Gastroesophageal sphincter (tissue), 4 donors: Measurements from ENCODE around the gene TPRG1L. TPM values are rescaled to one million over a fixed set of nuclear protein-coding genes. Genes with fewer than 3 reads are reported as not detected.

Experiments
- ATAC-seq: fragments of 150-250 bp; one replicate; pipeline ENCODE4 v1.9.1; 2016; ENCODE audit warnings: mild to moderate bottlenecking, moderate library complexity
- H3K27ac ChIP-seq, 4 donors: fragments of 200-600 bp; sonication (generic) in 3 of 4; 1 replicate in 3 of 4; 2 replicates in 1 of 4; pipeline ENCODE4 v1.5.1; 2016 to 2019
- H3K27me3 ChIP-seq: fragments of 200-600 bp; sonication (generic); one replicate; pipeline ENCODE4 v1.5.1; 2019
- H3K36me3 ChIP-seq, 2 donors: fragments of 200-600 bp; sonication (generic); one replicate each; pipeline ENCODE4 v1.5.1; 2019; ENCODE audit warnings: control low read depth in 1 of 2
- H3K4me1 ChIP-seq, 3 donors: fragments of 200-600 bp; sonication (generic); 1 replicate in 2 of 3; 2 replicates in 1 of 3; pipeline ENCODE4 v1.5.1; 2016 to 2019; ENCODE audit warnings: control low read depth in 2 of 3
- H3K4me3 ChIP-seq, 2 donors: fragments of 200-600 bp; sonication (generic); one replicate each; pipeline ENCODE4 v1.5.1; 2019; ENCODE audit warnings: mild to moderate bottlenecking in 1 of 2, moderate library complexity in 1 of 2
- H3K9me3 ChIP-seq, 3 donors: fragments of 200-600 bp; sonication (generic); one replicate each; pipeline ENCODE4 v1.5.1; 2017 to 2019; ENCODE audit warnings: control low read depth in 2 of 3
- CTCF ChIP-seq, 4 experiments: fragments of 200-600 bp in 2 of 4; fragments of 450-650 bp in 2 of 4; sonication (generic) in 1 of 4; IDR thresholded peaks; one replicate each; pipeline ENCODE4 v1.5.1; 2017 to 2019; ENCODE audit warnings: antibody characterized with exemption in 4 of 4, mild to moderate bottlenecking in 2 of 4, moderate library complexity in 2 of 4
- EP300 ChIP-seq: sonication (generic); formaldehyde crosslinking; IDR thresholded peaks from one replicate; pipeline ENCODE4 v1.6.1; 2017; ENCODE audit warnings: antibody characterized with exemption, mild to moderate bottlenecking
- POLR2A ChIP-seq, 2 donors: fragments of 450-650 bp; IDR thresholded peaks; one replicate each; pipeline ENCODE4 v1.6.1; 2017; ENCODE audit warnings: antibody characterized with exemption in 2 of 2, mild to moderate bottlenecking in 2 of 2, moderate library complexity in 1 of 2
- POLR2AphosphoS5 ChIP-seq: sonication (generic); formaldehyde crosslinking; IDR thresholded peaks from one replicate; pipeline ENCODE4 v1.6.1; 2017; ENCODE audit warnings: antibody characterized with exemption
- WGBS, 2 donors: methylation state at CpG; one replicate each; pipeline ENCODE4 v1.1.5; 2018; ENCODE audit warnings: low coverage in 1 of 2; 5-methylcytosine and 5-hydroxymethylcytosine counted together
- total RNA-seq, 4 donors: library from RNA; depleted of rRNA; stranded (reverse); fragments of >200 nt; gene quantifications; one replicate each; pipeline ENCODE4 v1.1.0, GENCODE V29; 2016

Gene TPRG1L
- total RNA-seq, 4 donors from 2014 or later = 38.2 to 52.1 (median 46.6) TPM

GRCh38 chr1:3601743-3602142 is 23.1 kb upstream of the TPRG1L start:
- TF ChIP-seq CTCF (IDR thresholded peaks at IDR 0.05) = no peak
- no peak for TF ChIP-seq POLR2A (IDR thresholded peaks at IDR 0.05)
- TF ChIP-seq EP300 = no peak
- TF ChIP-seq POLR2AphosphoS5 = no peak
- ATAC-seq = no peak

GRCh38 chr1:3602375-3602774 is 22.4 kb upstream of the TPRG1L start:
- no peaks in the 10 kb centered on the region for H3K36me3 ChIP-seq
- ATAC-seq = no peak
- peaks cover 0 to 14% (median 9%) of the 10 kb centered on the region in 3 donors for H3K4me1 ChIP-seq
- WGBS, 2 donors = 90% methylated on average over 4 of the region's 21 CpGs; no CpG with 5 or more reads in 1 of the 2 donors
- H3K27ac ChIP-seq = no peak overlapping the region
- H3K4me3 ChIP-seq = no peak overlapping the region
- no peaks in the 10 kb centered on the region for H3K9me3 ChIP-seq
- TF ChIP-seq POLR2A (IDR thresholded peaks at IDR 0.05) (no peak), EP300 (no peak), CTCF (IDR thresholded peaks at IDR 0.05) (no peak), POLR2AphosphoS5 (no peak)
- peaks cover 35% of the 10 kb centered on the region for H3K27me3 ChIP-seq

More at GRCh38 chr1:3601743-3602142, 23.1 kb upstream of the TPRG1L start:
- Histone ChIP-seq H3K27me3 (peaks cover 28% of the 10 kb centered on the region), H3K27ac (no peak overlapping the region), H3K9me3 (no peaks in the 10 kb centered on the region), H3K36me3 (no peaks in the 10 kb centered on the region), H3K4me1 (peaks cover 0 to 20% (median 9%) of the 10 kb centered on the region in 3 donors), H3K4me3 (no peak overlapping the region)
- WGBS, 2 donors = no CpG with 5 or more reads among the region's 16 CpGs

GRCh38 chr1:3603156-3603555 is 21.7 kb upstream of the TPRG1L start:
- no peak overlapping the region for H3K4me3 ChIP-seq
- H3K27ac ChIP-seq = no peak overlapping the region
- no peaks in the 10 kb centered on the region for H3K9me3 ChIP-seq
- peaks cover 0 to 6% (median 5%) of the 10 kb centered on the region in 3 donors for H3K4me1 ChIP-seq
- TF ChIP-seq POLR2AphosphoS5 (no peak), CTCF (IDR thresholded peaks at IDR 0.05) (no peak), EP300 (no peak), POLR2A (IDR thresholded peaks at IDR 0.05) (no peak)
- ATAC-seq = no peak
- H3K36me3 ChIP-seq = no peaks in the 10 kb centered on the region
- H3K27me3 ChIP-seq = peaks cover 39% of the 10 kb centered on the region
- no CpG with 5 or more reads among the region's 11 CpGs for WGBS, 2 donors

- no peak for ATAC-seq
- no CpG with 5 or more reads among the region's 29 CpGs for WGBS, 2 donors
- no peak overlapping the region for H3K4me3 ChIP-seq
- no peaks in the 10 kb centered on the region for H3K36me3 ChIP-seq
- TF ChIP-seq POLR2A (IDR thresholded peaks at IDR 0.05) (no peak), POLR2AphosphoS5 (no peak), CTCF (IDR thresholded peaks at IDR 0.05) (no peak), EP300 (no peak)
- no peaks in the 10 kb centered on the region for H3K4me1 ChIP-seq
- H3K9me3 ChIP-seq = no peaks in the 10 kb centered on the region
- H3K27ac ChIP-seq = no peak overlapping the region
- H3K27me3 ChIP-seq = peaks cover 39% of the 10 kb centered on the region
Measured at GRCh38 chr1:3603571-3604467, 21.0 kb upstream of the TPRG1L start.
